ENCODE measurements around the gene RITA1. TPM values are rescaled to one million over a fixed set of nuclear protein-coding genes. Genes with fewer than 3 reads are reported as not detected.
A peak's percentile ranks its signal among the peaks of the same experiment; 100 is the strongest.

The RITA1 gene
- total RNA-seq, 1 donor from 2014 or later: 15.5 TPM

GRCh38 chr12:113233967-113234366 is 48.4 kb downstream of the RITA1 start:
- DNase-seq (ENCODE audit: low spot score): no peak
- H3K4me1 Mint-ChIP-seq (ENCODE audit: low read depth): peaks cover 64% of the 10 kb centered on the region
- H3K36me3 Mint-ChIP-seq (ENCODE audit: low read depth): peaks cover 2% of the 10 kb centered on the region
- no peaks in the 10 kb centered on the region for H3K9me3 Mint-ChIP-seq (ENCODE audit: low read depth)
- no peak for TF ChIP-seq CTCF (IDR thresholded peaks at IDR 0.05)
- H3K4me3 Mint-ChIP-seq (ENCODE audit: unreplicated experiment): no peak overlapping the region
- H3K27me3 Mint-ChIP-seq (ENCODE audit: low read depth): no peaks in the 10 kb centered on the region
- peak overlapping the region; percentile 98 for H3K27ac Mint-ChIP-seq (ENCODE audit: unreplicated experiment)

- Mint-ChIP-seq H3K27me3 (ENCODE audit: low read depth) (no peaks in the 10 kb centered on the region), H3K4me3 (ENCODE audit: unreplicated experiment) (no peak overlapping the region), H3K27ac (ENCODE audit: unreplicated experiment) (no peak overlapping the region), H3K9me3 (ENCODE audit: low read depth) (no peaks in the 10 kb centered on the region), H3K36me3 (ENCODE audit: low read depth) (peaks cover 2% of the 10 kb centered on the region), H3K4me1 (ENCODE audit: low read depth) (peaks cover 65% of the 10 kb centered on the region)
- no peak for DNase-seq (ENCODE audit: low spot score)
- no peak for TF ChIP-seq CTCF (IDR thresholded peaks at IDR 0.05)
These were observed 49.0 kb downstream of the RITA1 start for GRCh38 chr12:113234483-113234882.

GRCh38 chr12:113235976-113236375 is 50.5 kb downstream of the RITA1 start:
- no peaks in the 10 kb centered on the region for H3K9me3 Mint-ChIP-seq (ENCODE audit: low read depth)
- no peak overlapping the region for H3K4me3 Mint-ChIP-seq (ENCODE audit: unreplicated experiment)
- H3K27me3 Mint-ChIP-seq (ENCODE audit: low read depth): no peaks in the 10 kb centered on the region
- H3K36me3 Mint-ChIP-seq (ENCODE audit: low read depth): no peaks in the 10 kb centered on the region
- DNase-seq (ENCODE audit: low spot score): no peak
- no peak for TF ChIP-seq CTCF (IDR thresholded peaks at IDR 0.05)
- H3K4me1 Mint-ChIP-seq (ENCODE audit: low read depth): peaks cover 69% of the 10 kb centered on the region
- no peak overlapping the region for H3K27ac Mint-ChIP-seq (ENCODE audit: unreplicated experiment)

- H3K36me3 Mint-ChIP-seq (ENCODE audit: low read depth): no peaks in the 10 kb centered on the region
- no peaks in the 10 kb centered on the region for H3K27me3 Mint-ChIP-seq (ENCODE audit: low read depth)
- H3K9me3 Mint-ChIP-seq (ENCODE audit: low read depth): no peaks in the 10 kb centered on the region
- DNase-seq (ENCODE audit: low spot score): peak; percentile 59
- peaks cover 70% of the 10 kb centered on the region for H3K4me1 Mint-ChIP-seq (ENCODE audit: low read depth)
- TF ChIP-seq CTCF (IDR thresholded peaks at IDR 0.05): no peak
- no peak overlapping the region for H3K27ac Mint-ChIP-seq (ENCODE audit: unreplicated experiment)
- no peak overlapping the region for H3K4me3 Mint-ChIP-seq (ENCODE audit: unreplicated experiment)
These were observed 51.2 kb downstream of the RITA1 start for GRCh38 chr12:113236539-113237399.

GRCh38 chr12:113237748-113238147 is 52.2 kb downstream of the RITA1 start:
- peak overlapping the region; percentile 65 for H3K27ac Mint-ChIP-seq (ENCODE audit: unreplicated experiment)
- no peaks in the 10 kb centered on the region for H3K36me3 Mint-ChIP-seq (ENCODE audit: low read depth)
- H3K27me3 Mint-ChIP-seq (ENCODE audit: low read depth): no peaks in the 10 kb centered on the region
- DNase-seq (ENCODE audit: low spot score): no peak
- TF ChIP-seq CTCF (IDR thresholded peaks at IDR 0.05): no peak
- peaks cover 70% of the 10 kb centered on the region for H3K4me1 Mint-ChIP-seq (ENCODE audit: low read depth)
- H3K4me3 Mint-ChIP-seq (ENCODE audit: unreplicated experiment): no peak overlapping the region
- H3K9me3 Mint-ChIP-seq (ENCODE audit: low read depth): no peaks in the 10 kb centered on the region
